Subcutaneous adipose tissue (tissue), 4 donors: Measurements from ENCODE around the gene RPL35A. TPM values are rescaled to one million over a fixed set of nuclear protein-coding genes. Genes with fewer than 3 reads are reported as not detected.

Experiments used
- CTCF ChIP-seq: fragments of 450-650 bp; IDR thresholded peaks from one replicate; pipeline ENCODE4 v1.5.1; 2016; ENCODE audit warnings: low read depth, mild to moderate bottlenecking, control low read depth, antibody characterized with exemption, moderate library complexity
- total RNA-seq, 4 donors: library from RNA; depleted of rRNA; stranded (reverse); fragments of >200 nt; gene quantifications; one replicate each; pipeline ENCODE4 v1.1.0, GENCODE V29; 2016

RPL35A gene
- total RNA-seq, 4 donors from 2014 or later = 578 to 880 (median 646) TPM

- TF ChIP-seq CTCF = no peak
Measured at GRCh38 chr3:197949191-197949777, 706 bp upstream of the RPL35A start.

GRCh38 chr3:197950677-197951061 lies 679 bp downstream of the RPL35A start:
- TF ChIP-seq CTCF = no peak

GRCh38 chr3:197951392-197951990 lies 1.5 kb downstream of the RPL35A start:
- no peak for TF ChIP-seq CTCF

GRCh38 chr3:197952440-197952839 lies 2.5 kb downstream of the RPL35A start:
- TF ChIP-seq CTCF = no peak

DNA sequence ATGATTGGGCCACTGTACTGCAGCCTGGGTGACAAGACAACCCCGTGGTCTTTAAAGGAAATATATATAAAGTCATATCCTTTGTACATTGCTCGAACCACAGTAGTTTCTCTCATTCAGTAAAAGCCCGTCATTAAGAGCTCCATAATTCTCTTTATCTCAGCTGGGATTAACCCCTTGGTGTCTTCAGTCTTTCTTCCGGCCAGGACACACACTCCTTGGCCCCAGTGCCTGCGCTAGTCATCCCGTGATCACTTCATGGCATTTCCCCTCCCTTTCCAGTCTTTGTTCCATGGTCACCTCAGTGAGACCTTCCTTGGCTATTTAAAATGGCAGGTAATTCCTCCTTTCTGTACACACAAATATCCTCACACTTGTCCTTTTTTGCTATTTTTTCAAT lies 3.3 kb downstream of the RPL35A start:
- TF ChIP-seq CTCF = no peak

- no peak for TF ChIP-seq CTCF
Measured at GRCh38 chr3:197953881-197954280, 3.9 kb downstream of the RPL35A start.

GRCh38 chr3:197955892-197956477 lies 6.0 kb downstream of the RPL35A start:
- no peak for TF ChIP-seq CTCF
